GM12878 (cell line): Measurements from ENCODE around the gene SMIM32. TPM values are rescaled to one million over a fixed set of nuclear protein-coding genes. Genes with fewer than 3 reads are reported as not detected.

Experiments used
- ATAC-seq: fragments of 200-7000 bp; cut with Tn5 transposase; 3 replicates; pipeline ENCODE4 v1.9.1; 2020; ENCODE audit warnings: mild to moderate bottlenecking, moderate library complexity
- BruUV-seq: library from RNA; stranded (reverse); fragments of 400-500 nt; replicated peaks from 2 replicates; lab custom pipeline; 2021; lab: Mats Ljungman, UMichigan
- CTCF ChIA-PET: fragments of 300-600 bp; sonication (Branson Sonifier 250); formaldehyde crosslinking; extraction: SDS; loops from one replicate; lab custom pipeline; 2021; ENCODE audit warnings: inconsistent platforms; lab: Yijun Ruan, JAX
- POLR2A ChIA-PET: fragments of 350-600 bp; formaldehyde crosslinking; extraction: SDS; loops from one replicate; lab custom pipeline; 2021; ENCODE audit warnings: inconsistent platforms; lab: Charles Lee
- RAD21 ChIA-PET: fragments of 300-600 bp; sonication (Branson Sonifier 250); formaldehyde crosslinking; loops from one replicate; lab custom pipeline; 2023; ENCODE audit warnings: antibody characterized with exemption; ENCODE audit not compliant: unreplicated experiment; lab: Charles Lee
- SMC1A ChIA-PET: fragments of 300-600 bp; sonication (Branson Sonifier 250); formaldehyde crosslinking; loops from one replicate; lab custom pipeline; 2023; ENCODE audit not compliant: unreplicated experiment, uncharacterized antibody; lab: Charles Lee
- DNase-seq: peaks from one replicate; pipeline ENCODE4 v3.0.0-alpha.2; 2011; ENCODE audit warnings: low read depth, low spot score
- FAIRE-seq: peaks from 3 replicates; lab custom pipeline; 2011; peaks lifted over from hg19 to GRCh38; lab: Jason Lieb, UNC
- H2AFZ ChIP-seq: 2 replicates; pipeline ENCODE4 v1.6.0; 2011; ENCODE audit warnings: low read depth, low read length, control low read depth; ENCODE audit not compliant: control insufficient read depth
- H3K27ac ChIP-seq: 2 replicates; pipeline ENCODE4 v1.5.1; 2011; ENCODE audit warnings: control low read depth; ENCODE audit not compliant: control insufficient read depth, insufficient read depth
- H3K27me3 ChIP-seq, 2 experiments: replicated peaks in 1 of 2; 2 replicates each; pipeline versions ENCODE4 v1.6.0 to v1.6.1; 2011; ENCODE audit warnings: low read length in 1 of 2; ENCODE audit not compliant: control insufficient read depth in 2 of 2, insufficient read depth in 2 of 2
- H3K36me3 ChIP-seq, 2 experiments: 2 replicates each; pipeline ENCODE4 v1.5.1; 2011; ENCODE audit warnings: low read length in 1 of 2; ENCODE audit not compliant: control insufficient read depth in 2 of 2, insufficient read depth in 2 of 2
- H3K4me1 ChIP-seq: 2 replicates; pipeline ENCODE4 v1.6.1; 2011; ENCODE audit warnings: mild to moderate bottlenecking, low read length, moderate library complexity, mixed read lengths; ENCODE audit not compliant: control insufficient read depth, insufficient read depth
- H3K4me2 ChIP-seq: 2 replicates; pipeline ENCODE4 v1.6.0; 2011; ENCODE audit warnings: control low read depth; ENCODE audit not compliant: control insufficient read depth, insufficient read depth
- H3K4me3 ChIP-seq: fragments of 200-600 bp; sonication (generic); 2 replicates; pipeline ENCODE4 v1.5.1; 2016
- H3K79me2 ChIP-seq: 2 replicates; pipeline ENCODE4 v1.6.0; 2011; ENCODE audit warnings: low read length; ENCODE audit not compliant: control insufficient read depth, insufficient read depth
- H3K9ac ChIP-seq: 2 replicates; pipeline ENCODE4 v1.8.0; 2011; ENCODE audit warnings: low read length, control low read depth, mixed read lengths; ENCODE audit not compliant: control insufficient read depth, insufficient read depth
- H3K9me3 ChIP-seq: replicated peaks from 3 replicates; pipeline ENCODE4 v1.5.1; 2011; ENCODE audit warnings: mild to moderate bottlenecking, low read length; ENCODE audit not compliant: control insufficient read depth, insufficient read depth
- H4K20me1 ChIP-seq: 2 replicates; pipeline ENCODE4 v1.6.0; 2011; ENCODE audit not compliant: control insufficient read depth, insufficient read depth
- BRCA1 ChIP-seq: IDR thresholded peaks from 2 replicates; pipeline ENCODE4 v1.6.1; 2011; ENCODE audit warnings: low read depth, low read length, improper control_type of control experiment
- CHD2 ChIP-seq: IDR thresholded peaks from 2 replicates; pipeline ENCODE4 v1.6.1; 2011; ENCODE audit warnings: low read depth, low read length, improper control_type of control experiment, borderline replicate concordance
- CREM ChIP-seq: IDR thresholded peaks from 2 replicates; pipeline ENCODE4 v1.6.1; 2014; ENCODE audit warnings: antibody characterized with exemption, low read depth
- ESRRA ChIP-seq: IDR thresholded peaks from 2 replicates; pipeline ENCODE4 v1.6.1; 2012; ENCODE audit warnings: mild to moderate bottlenecking, low read length, improper control_type of control experiment
- HDAC2 ChIP-seq: fragments of 200-600 bp; sonication (generic); IDR thresholded peaks from 2 replicates; pipeline ENCODE4 v1.6.1; 2017
- IKZF2 ChIP-seq, 2 experiments: fragments of 450-650 bp; IDR thresholded peaks; 2 replicates each; pipeline ENCODE4 v1.6.1; 2017; ENCODE audit warnings: mild to moderate bottlenecking in 2 of 2, moderate library complexity in 2 of 2
- MXI1 ChIP-seq: fragments of 150-350 bp; IDR thresholded peaks from 2 replicates; pipeline ENCODE4 v1.6.1; 2011; ENCODE audit warnings: low read depth, mild to moderate bottlenecking, inconsistent platforms, low read length, improper control_type of control experiment
- PBX3 ChIP-seq: IDR thresholded peaks from 2 replicates; pipeline ENCODE4 v1.6.1; 2011; ENCODE audit warnings: mild to moderate bottlenecking, low read depth, low read length, moderate library complexity; ENCODE audit not compliant: insufficient replicate concordance
- POLR2AphosphoS2 ChIP-seq: IDR thresholded peaks from 2 replicates; pipeline ENCODE4 v1.6.1; 2011; ENCODE audit warnings: low read depth, mild to moderate bottlenecking, low read length, improper control_type of control experiment, moderate library complexity
- TARDBP ChIP-seq: IDR thresholded peaks from 2 replicates; pipeline ENCODE4 v1.6.1; 2016; ENCODE audit warnings: borderline replicate concordance
- YBX1 ChIP-seq: fragments of 450-650 bp; IDR thresholded peaks from 2 replicates; pipeline ENCODE4 v1.6.1; 2016; ENCODE audit warnings: antibody characterized with exemption
- YY1 ChIP-seq: IDR thresholded peaks from 2 replicates; pipeline ENCODE4 v1.6.1; 2011; ENCODE audit warnings: low read depth, mild to moderate bottlenecking, low read length
- ZNF207 ChIP-seq: fragments of 450-650 bp; IDR thresholded peaks from 2 replicates; pipeline ENCODE4 v1.6.1; 2014; ENCODE audit warnings: antibody characterized with exemption, mild to moderate bottlenecking, borderline replicate concordance
- ZNF622 ChIP-seq: fragments of 450-650 bp; IDR thresholded peaks from 2 replicates; pipeline ENCODE4 v1.6.1; 2017; ENCODE audit warnings: mild to moderate bottlenecking, inconsistent platforms
- ZSCAN29 ChIP-seq: fragments of 450-650 bp; IDR thresholded peaks from 2 replicates; pipeline ENCODE4 v1.6.1; 2017; ENCODE audit warnings: mild to moderate bottlenecking, moderate library complexity
- ZZZ3 ChIP-seq: IDR thresholded peaks from 2 replicates; pipeline ENCODE4 v1.6.1; 2011; ENCODE audit warnings: low read depth; ENCODE audit not compliant: control insufficient read depth, insufficient read length
- WGBS: methylation state at CpG from one replicate; pipeline ENCODE4 v1.1.6; 2016; ENCODE audit warnings: low lambda C conversion rate; ENCODE audit not compliant: insufficient replicate concordance, insufficient coverage; ENCODE audit errors: missing lambda C conversion rate; 5-methylcytosine and 5-hydroxymethylcytosine counted together
- in situ Hi-C: fragments of 300-500 bp; cut with MboI; formaldehyde crosslinking; loops from 9 replicates; pipeline ENCODE4 v1.14.3; 2018; ENCODE audit warnings: mixed read lengths
- intact Hi-C: fragments of 100-400 bp; cut with micrococcal nuclease; formaldehyde crosslinking; loops from one replicate; pipeline ENCODE4 v1.14.2; 2022; ENCODE audit not compliant: unreplicated experiment
- polyA plus RNA-seq, 11 experiments: library from polyadenylated mRNA; depleted of rRNA in 4 of 11; unstranded in 6 of 11; stranded (reverse) in 5 of 11; fragments of >200 nt; fragmentation: Nextera tagmentation in 4 of 11; fragmentation: Illumina TruSeq in 1 of 11; extraction: Ambion mirVana in 4 of 11; extraction: Trizol in 1 of 11; gene quantifications; 1 replicate in 1 of 11; 2 replicates in 10 of 11; pipeline versions ENCODE4 v1.2.1 to v1.2.3, GENCODE V29; 2011 to 2016; ENCODE audit warnings: inconsistent platforms in 2 of 11, missing spikeins in 2 of 11, low read depth in 1 of 11
- total RNA-seq, 4 experiments: library from RNA; depleted of rRNA in 3 of 4; stranded (reverse); fragments of >200 nt in 3 of 4; fragmentation: Illumina TruSeq in 1 of 4; extraction: Trizol in 1 of 4; gene quantifications; 2 replicates each; pipeline versions ENCODE4 v1.2.1 to v1.2.3, GENCODE V29; 2013 to 2021
- TF ChIP-seq, protein P1 (sequence below): IDR thresholded peaks from 2 replicates; pipeline ENCODE4 v1.6.1; 2012; ENCODE audit warnings: improper control_type of control experiment, low read depth, low read length; ENCODE audit not compliant: insufficient replicate concordance
- TF ChIP-seq, protein P2 (sequence below): IDR thresholded peaks from 2 replicates; pipeline ENCODE4 v1.6.1; 2012; ENCODE audit warnings: low read depth, low read length, improper control_type of control experiment
- TF ChIP-seq, protein P3 (sequence below): fragments of 450-650 bp; IDR thresholded peaks from 2 replicates; pipeline ENCODE4 v1.6.1; 2014; ENCODE audit warnings: mild to moderate bottlenecking

SMIM32 gene
- total and polyA plus RNA-seq, 10 of the 15 experiments (the other 5 are each of a cell fraction or from before 2014, with no cell fraction given), result not detected

DNA sequence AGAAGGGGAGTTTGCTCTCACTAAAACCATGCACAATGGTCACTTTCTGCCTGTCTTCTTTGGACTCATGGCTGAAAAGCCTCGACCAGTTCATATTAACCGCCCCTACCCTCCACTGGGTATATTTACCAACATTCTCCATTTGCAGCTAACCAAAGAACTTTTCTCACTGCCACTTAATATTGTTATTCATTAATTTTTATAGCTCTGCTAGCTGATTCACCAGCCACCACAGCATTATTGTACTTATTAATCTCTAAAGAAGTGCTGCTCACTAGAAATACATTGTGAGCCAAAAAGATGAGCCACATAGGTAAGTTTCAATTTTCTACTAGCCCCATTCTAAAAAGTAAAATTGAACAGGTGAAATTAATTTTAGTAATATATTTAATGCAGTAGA, 33.4 kb upstream of the SMIM32 start:
- FAIRE-seq (no peak), ATAC-seq (no peak), DNase-seq (no peak)
- no TSS peak for BruUV-seq
- no peak overlapping the region for H2AFZ ChIP-seq
- RAD21 ChIA-PET, result no interaction called here
- H3K4me3 ChIP-seq, result no peak overlapping the region
- POLR2A ChIA-PET, result no interaction called here
- in situ Hi-C loops (no loop called here), intact Hi-C loops (no loop called here)
- no peaks in the 10 kb centered on the region for H3K9me3 ChIP-seq
- CTCF ChIA-PET, result interaction anchor here (2.1 kb wide), 1 partner anchor 18 kb away, joined by 4 read pairs; no protein-coding TSS in a partner anchor
- SMC1A ChIA-PET, result interaction anchor here (0.8 to 2.1 kb wide), 2 partner anchors 13 to 16 kb away, joined by 4 to 7 read pairs; no protein-coding TSS in a partner anchor
- H3K27ac ChIP-seq, result no peak overlapping the region
- no peak overlapping the region for H3K9ac ChIP-seq
- no peaks in the 10 kb centered on the region for H3K36me3 ChIP-seq
- WGBS, result 26% methylated on average over 2 of the region's 2 CpGs
- no peaks in the 10 kb centered on the region for H3K79me2 ChIP-seq
- no peaks in the 10 kb centered on the region for H3K27me3 ChIP-seq
- H4K20me1 ChIP-seq, result no peaks in the 10 kb centered on the region
- no peaks in the 10 kb centered on the region for H3K4me1 ChIP-seq
- H3K4me2 ChIP-seq, result no peak overlapping the region
- TF ChIP-seq, protein P1, sequence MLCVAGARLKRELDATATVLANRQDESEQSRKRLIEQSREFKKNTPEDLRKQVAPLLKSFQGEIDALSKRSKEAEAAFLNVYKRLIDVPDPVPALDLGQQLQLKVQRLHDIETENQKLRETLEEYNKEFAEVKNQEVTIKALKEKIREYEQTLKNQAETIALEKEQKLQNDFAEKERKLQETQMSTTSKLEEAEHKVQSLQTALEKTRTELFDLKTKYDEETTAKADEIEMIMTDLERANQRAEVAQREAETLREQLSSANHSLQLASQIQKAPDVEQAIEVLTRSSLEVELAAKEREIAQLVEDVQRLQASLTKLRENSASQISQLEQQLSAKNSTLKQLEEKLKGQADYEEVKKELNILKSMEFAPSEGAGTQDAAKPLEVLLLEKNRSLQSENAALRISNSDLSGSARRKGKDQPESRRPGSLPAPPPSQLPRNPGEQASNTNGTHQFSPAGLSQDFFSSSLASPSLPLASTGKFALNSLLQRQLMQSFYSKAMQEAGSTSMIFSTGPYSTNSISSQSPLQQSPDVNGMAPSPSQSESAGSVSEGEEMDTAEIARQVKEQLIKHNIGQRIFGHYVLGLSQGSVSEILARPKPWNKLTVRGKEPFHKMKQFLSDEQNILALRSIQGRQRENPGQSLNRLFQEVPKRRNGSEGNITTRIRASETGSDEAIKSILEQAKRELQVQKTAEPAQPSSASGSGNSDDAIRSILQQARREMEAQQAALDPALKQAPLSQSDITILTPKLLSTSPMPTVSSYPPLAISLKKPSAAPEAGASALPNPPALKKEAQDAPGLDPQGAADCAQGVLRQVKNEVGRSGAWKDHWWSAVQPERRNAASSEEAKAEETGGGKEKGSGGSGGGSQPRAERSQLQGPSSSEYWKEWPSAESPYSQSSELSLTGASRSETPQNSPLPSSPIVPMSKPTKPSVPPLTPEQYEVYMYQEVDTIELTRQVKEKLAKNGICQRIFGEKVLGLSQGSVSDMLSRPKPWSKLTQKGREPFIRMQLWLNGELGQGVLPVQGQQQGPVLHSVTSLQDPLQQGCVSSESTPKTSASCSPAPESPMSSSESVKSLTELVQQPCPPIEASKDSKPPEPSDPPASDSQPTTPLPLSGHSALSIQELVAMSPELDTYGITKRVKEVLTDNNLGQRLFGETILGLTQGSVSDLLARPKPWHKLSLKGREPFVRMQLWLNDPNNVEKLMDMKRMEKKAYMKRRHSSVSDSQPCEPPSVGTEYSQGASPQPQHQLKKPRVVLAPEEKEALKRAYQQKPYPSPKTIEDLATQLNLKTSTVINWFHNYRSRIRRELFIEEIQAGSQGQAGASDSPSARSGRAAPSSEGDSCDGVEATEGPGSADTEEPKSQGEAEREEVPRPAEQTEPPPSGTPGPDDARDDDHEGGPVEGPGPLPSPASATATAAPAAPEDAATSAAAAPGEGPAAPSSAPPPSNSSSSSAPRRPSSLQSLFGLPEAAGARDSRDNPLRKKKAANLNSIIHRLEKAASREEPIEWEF, result no peak
- TF ChIP-seq YY1 (no peak), PBX3 (no peak), MXI1 (no peak), ESRRA (no peak), ZNF622 (no peak), HDAC2 (no peak), ZZZ3 (no peak), YBX1 (no peak), CREM (no peak), ZSCAN29 (no peak), BRCA1 (no peak), IKZF2 (IDR thresholded peaks at IDR 0.05) (no peak), CHD2 (no peak), POLR2AphosphoS2 (no peak), ZNF207 (no peak), TARDBP (no peak)
- TF ChIP-seq, protein P2, sequence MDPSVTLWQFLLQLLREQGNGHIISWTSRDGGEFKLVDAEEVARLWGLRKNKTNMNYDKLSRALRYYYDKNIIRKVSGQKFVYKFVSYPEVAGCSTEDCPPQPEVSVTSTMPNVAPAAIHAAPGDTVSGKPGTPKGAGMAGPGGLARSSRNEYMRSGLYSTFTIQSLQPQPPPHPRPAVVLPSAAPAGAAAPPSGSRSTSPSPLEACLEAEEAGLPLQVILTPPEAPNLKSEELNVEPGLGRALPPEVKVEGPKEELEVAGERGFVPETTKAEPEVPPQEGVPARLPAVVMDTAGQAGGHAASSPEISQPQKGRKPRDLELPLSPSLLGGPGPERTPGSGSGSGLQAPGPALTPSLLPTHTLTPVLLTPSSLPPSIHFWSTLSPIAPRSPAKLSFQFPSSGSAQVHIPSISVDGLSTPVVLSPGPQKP, result no peak
- TF ChIP-seq, protein P3, sequence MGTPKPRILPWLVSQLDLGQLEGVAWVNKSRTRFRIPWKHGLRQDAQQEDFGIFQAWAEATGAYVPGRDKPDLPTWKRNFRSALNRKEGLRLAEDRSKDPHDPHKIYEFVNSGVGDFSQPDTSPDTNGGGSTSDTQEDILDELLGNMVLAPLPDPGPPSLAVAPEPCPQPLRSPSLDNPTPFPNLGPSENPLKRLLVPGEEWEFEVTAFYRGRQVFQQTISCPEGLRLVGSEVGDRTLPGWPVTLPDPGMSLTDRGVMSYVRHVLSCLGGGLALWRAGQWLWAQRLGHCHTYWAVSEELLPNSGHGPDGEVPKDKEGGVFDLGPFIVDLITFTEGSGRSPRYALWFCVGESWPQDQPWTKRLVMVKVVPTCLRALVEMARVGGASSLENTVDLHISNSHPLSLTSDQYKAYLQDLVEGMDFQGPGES, result no peak
